Activated CD8-positive, alpha-beta T cell treated with anti-CD3 and anti-CD28 coated beads for 36 hours (primary cell): ENCODE measurements around the gene ISLR. TPM values are rescaled to one million over a fixed set of nuclear protein-coding genes. Genes with fewer than 3 reads are reported as not detected.

Source experiments
- ATAC-seq: fragments of 200-7000 bp; cut with Tn5 transposase; one replicate; pipeline ENCODE4 v1.10.0; 2021; ENCODE audit warnings: mild to moderate bottlenecking, moderate library complexity
- CTCF ChIA-PET: fragments of 350-600 bp; sonication (Branson Sonifier 250); formaldehyde crosslinking; loops from one replicate; lab custom pipeline; 2021; ENCODE audit warnings: antibody characterized with exemption; lab: Charles Lee
- POLR2A ChIA-PET: fragments of 350-600 bp; sonication (Branson Sonifier 250); formaldehyde crosslinking; loops from one replicate; lab custom pipeline; 2021; ENCODE audit warnings: antibody characterized with exemption; lab: Charles Lee
- DNase-seq: peaks from one replicate; pipeline ENCODE4 v3.0.0-alpha.2; 2020
- H3K27ac Mint-ChIP-seq: one replicate; pipeline ENCODE4 v1.8.0; 2021; ENCODE audit warnings: mild to moderate bottlenecking, mixed read lengths
- H3K27me3 Mint-ChIP-seq: one replicate; pipeline ENCODE4 v1.8.0; 2021; ENCODE audit warnings: mixed read lengths
- H3K36me3 Mint-ChIP-seq: one replicate; pipeline ENCODE4 v1.8.0; 2021; ENCODE audit warnings: low read depth, mixed read lengths
- H3K4me1 Mint-ChIP-seq: one replicate; pipeline ENCODE4 v1.8.0; 2021; ENCODE audit warnings: low read depth, mixed read lengths
- H3K4me3 Mint-ChIP-seq: one replicate; pipeline ENCODE4 v1.8.0; 2021; ENCODE audit warnings: mild to moderate bottlenecking, moderate library complexity, mixed read lengths
- H3K9me3 Mint-ChIP-seq: one replicate; pipeline ENCODE4 v1.8.0; 2021; ENCODE audit warnings: mixed read lengths
- CTCF ChIP-seq: fragments of 200-600 bp; IDR thresholded peaks from one replicate; pipeline ENCODE4 v1.8.0; 2022; ENCODE audit warnings: antibody characterized with exemption, mild to moderate bottlenecking
- intact Hi-C: fragments of 100-400 bp; cut with micrococcal nuclease; formaldehyde crosslinking; loops from one replicate; pipeline ENCODE4 v1.10.0; 2022
- total RNA-seq, 2 experiments: library from RNA; stranded (reverse); gene quantifications; one replicate each; pipeline ENCODE4 v1.2.3, GENCODE V29; 2021

Gene ISLR
- total RNA-seq, 2 experiments from 2014 or later, result not detected

- DNase-seq, result no peak
- POLR2A ChIA-PET, result no interaction called here
- intact Hi-C loops, result no loop called here
- Mint-ChIP-seq H3K4me1 (no peaks in the 10 kb centered on the region), H3K27me3 (peaks cover 2% of the 10 kb centered on the region), H3K36me3 (no peaks in the 10 kb centered on the region), H3K4me3 (no peak overlapping the region), H3K9me3 (no peaks in the 10 kb centered on the region), H3K27ac (no peak overlapping the region)
- CTCF ChIA-PET, result no interaction called here
- no peak for TF ChIP-seq CTCF
- ATAC-seq, result no peak
Measured at GRCh38 chr15:74209997-74210671, 36.6 kb downstream of the ISLR start.

GRCh38 chr15:74210729-74211128, 37.2 kb downstream of the ISLR start:
- no peak overlapping the region for H3K4me3 Mint-ChIP-seq
- ChIA-PET CTCF (no interaction called here), POLR2A (no interaction called here)
- H3K36me3 Mint-ChIP-seq, result no peaks in the 10 kb centered on the region
- intact Hi-C loops, result no loop called here
- H3K9me3 Mint-ChIP-seq, result no peaks in the 10 kb centered on the region
- no peaks in the 10 kb centered on the region for H3K4me1 Mint-ChIP-seq
- TF ChIP-seq CTCF, result no peak
- no peak overlapping the region for H3K27ac Mint-ChIP-seq
- H3K27me3 Mint-ChIP-seq, result peaks cover 2% of the 10 kb centered on the region
- DNase-seq (no peak), ATAC-seq (no peak)

- CTCF ChIA-PET, result no interaction called here
- H3K9me3 Mint-ChIP-seq, result no peaks in the 10 kb centered on the region
- POLR2A ChIA-PET, result no interaction called here
Measured at GRCh38 chr15:74211656-74212055, 38.1 kb downstream of the ISLR start.

GRCh38 chr15:74212494-74212893, 39.0 kb downstream of the ISLR start:
- H3K9me3 Mint-ChIP-seq, result no peaks in the 10 kb centered on the region
- no peak overlapping the region for H3K4me3 Mint-ChIP-seq
- H3K27me3 Mint-ChIP-seq, result peaks cover 1% of the 10 kb centered on the region
- intact Hi-C loops, result no loop called here
- H3K4me1 Mint-ChIP-seq, result no peaks in the 10 kb centered on the region
- ChIA-PET CTCF (no interaction called here), POLR2A (no interaction called here)
- no peak overlapping the region for H3K27ac Mint-ChIP-seq
- TF ChIP-seq CTCF, result no peak
- no peaks in the 10 kb centered on the region for H3K36me3 Mint-ChIP-seq
- no peak for ATAC-seq
- DNase-seq, result no peak

More at GRCh38 chr15:74211656-74212055, 38.1 kb downstream of the ISLR start:
- no peak overlapping the region for H3K4me3 Mint-ChIP-seq
- H3K4me1 Mint-ChIP-seq, result no peaks in the 10 kb centered on the region
- DNase-seq (no peak), ATAC-seq (no peak)
- H3K27me3 Mint-ChIP-seq, result peaks cover 2% of the 10 kb centered on the region
- H3K36me3 Mint-ChIP-seq, result no peaks in the 10 kb centered on the region
- intact Hi-C loops, result no loop called here
- no peak for TF ChIP-seq CTCF
- no peak overlapping the region for H3K27ac Mint-ChIP-seq

GRCh38 chr15:74213858-74214284, 40.4 kb downstream of the ISLR start:
- no peak for ATAC-seq
- intact Hi-C loops, result no loop called here
- H3K36me3 Mint-ChIP-seq, result no peaks in the 10 kb centered on the region

More at GRCh38 chr15:74213858-74214284, 40.4 kb downstream of the ISLR start:
- H3K4me3 Mint-ChIP-seq, result no peak overlapping the region
- CTCF ChIA-PET, result no interaction called here
- no peaks in the 10 kb centered on the region for H3K4me1 Mint-ChIP-seq
- POLR2A ChIA-PET, result no interaction called here
- H3K9me3 Mint-ChIP-seq, result no peaks in the 10 kb centered on the region
- TF ChIP-seq CTCF, result no peak
- no peak for DNase-seq
- H3K27me3 Mint-ChIP-seq, result peaks cover 1% of the 10 kb centered on the region
- H3K27ac Mint-ChIP-seq, result no peak overlapping the region
